ENCODE results near the gene CDC123.

GRCh38 chr10:12196531-12197211 lies 683 bp downstream of the CDC123 start:
- TF ChIP-seq CTCF (IDR thresholded peaks at IDR 0.05), result no peak
- no peak for TF ChIP-seq POLR2A (IDR thresholded peaks at IDR 0.05)

Data from adrenal gland (tissue), 5 donors.